NB4 (cell line): ENCODE results near the gene PDE4D.

Source experiments
- DNase-seq: peaks from one replicate; pipeline ENCODE4 v3.0.0; 2010; ENCODE audit warnings: low read depth
- H3K4me3 ChIP-seq: one replicate; pipeline ENCODE4 v1.5.1; 2011; ENCODE audit warnings: mild to moderate bottlenecking, low read depth, low read length, moderate library complexity
- MYC ChIP-seq: IDR thresholded peaks from 2 replicates; pipeline ENCODE4 v1.6.1; 2011; ENCODE audit warnings: low read depth, low read length
- POLR2A ChIP-seq: IDR thresholded peaks from 2 replicates; pipeline ENCODE4 v1.6.1; 2011; ENCODE audit warnings: mild to moderate bottlenecking; ENCODE audit not compliant: insufficient read length; ENCODE audit errors: extremely low read depth
- TF ChIP-seq, protein P1 (sequence below): IDR thresholded peaks from one replicate; pipeline ENCODE4 v1.5.1; 2012; ENCODE audit warnings: low read depth, low read length
- TF ChIP-seq, protein P2 (sequence below): IDR thresholded peaks from 2 replicates; pipeline ENCODE4 v1.6.1; 2011; ENCODE audit warnings: low read depth, low read length

PDE4D gene

DNA sequence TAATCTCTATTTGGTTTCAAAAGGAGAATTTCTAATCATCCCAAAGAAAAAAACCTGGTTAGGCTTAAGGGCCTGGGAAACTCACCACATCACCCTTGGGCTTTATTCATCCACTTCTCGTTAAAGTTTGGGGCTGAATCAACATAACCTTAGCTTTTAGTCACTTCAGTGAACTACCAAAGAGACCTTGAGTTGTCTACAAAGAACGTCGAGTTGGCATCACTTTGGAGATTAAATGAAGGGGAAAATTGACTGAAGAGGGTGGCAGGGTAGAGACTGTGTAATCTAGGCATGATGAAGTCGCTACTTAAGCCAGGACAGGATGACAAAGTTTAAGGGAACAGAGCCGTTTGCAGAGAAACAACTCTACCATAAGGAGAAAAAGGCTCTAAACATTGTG, 969.2 kb downstream of the PDE4D start:
- no peak for TF ChIP-seq POLR2A
- TF ChIP-seq, protein P1, sequence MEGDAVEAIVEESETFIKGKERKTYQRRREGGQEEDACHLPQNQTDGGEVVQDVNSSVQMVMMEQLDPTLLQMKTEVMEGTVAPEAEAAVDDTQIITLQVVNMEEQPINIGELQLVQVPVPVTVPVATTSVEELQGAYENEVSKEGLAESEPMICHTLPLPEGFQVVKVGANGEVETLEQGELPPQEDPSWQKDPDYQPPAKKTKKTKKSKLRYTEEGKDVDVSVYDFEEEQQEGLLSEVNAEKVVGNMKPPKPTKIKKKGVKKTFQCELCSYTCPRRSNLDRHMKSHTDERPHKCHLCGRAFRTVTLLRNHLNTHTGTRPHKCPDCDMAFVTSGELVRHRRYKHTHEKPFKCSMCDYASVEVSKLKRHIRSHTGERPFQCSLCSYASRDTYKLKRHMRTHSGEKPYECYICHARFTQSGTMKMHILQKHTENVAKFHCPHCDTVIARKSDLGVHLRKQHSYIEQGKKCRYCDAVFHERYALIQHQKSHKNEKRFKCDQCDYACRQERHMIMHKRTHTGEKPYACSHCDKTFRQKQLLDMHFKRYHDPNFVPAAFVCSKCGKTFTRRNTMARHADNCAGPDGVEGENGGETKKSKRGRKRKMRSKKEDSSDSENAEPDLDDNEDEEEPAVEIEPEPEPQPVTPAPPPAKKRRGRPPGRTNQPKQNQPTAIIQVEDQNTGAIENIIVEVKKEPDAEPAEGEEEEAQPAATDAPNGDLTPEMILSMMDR: no peak
- TF ChIP-seq, protein P2, sequence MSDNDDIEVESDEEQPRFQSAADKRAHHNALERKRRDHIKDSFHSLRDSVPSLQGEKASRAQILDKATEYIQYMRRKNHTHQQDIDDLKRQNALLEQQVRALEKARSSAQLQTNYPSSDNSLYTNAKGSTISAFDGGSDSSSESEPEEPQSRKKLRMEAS: no peak
- TF ChIP-seq MYC: no peak
- no peak for DNase-seq
- H3K4me3 ChIP-seq: no peak overlapping the region

DNA sequence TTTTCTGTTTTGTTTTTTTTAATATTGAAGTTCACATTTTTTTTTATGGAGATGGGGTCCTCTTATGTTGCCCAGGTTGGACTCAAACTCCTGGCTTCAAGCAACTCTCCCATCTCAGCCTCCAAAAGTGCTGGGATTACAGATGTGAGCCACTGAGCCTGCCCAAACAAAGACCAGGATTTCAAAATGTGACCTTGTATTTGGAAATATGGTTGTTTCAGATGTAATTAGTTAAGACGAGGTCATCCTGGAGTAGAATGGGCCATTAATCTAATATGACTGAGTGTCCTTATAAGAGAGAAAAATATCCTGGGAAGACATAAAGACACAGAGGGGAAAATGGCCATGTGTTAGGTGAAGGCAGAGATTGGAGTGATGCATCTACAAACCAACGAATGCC, 970.2 kb downstream of the PDE4D start:
- no peak for DNase-seq
- H3K4me3 ChIP-seq: no peak overlapping the region
- TF ChIP-seq POLR2A: no peak
- TF ChIP-seq, protein P1: no peak
- TF ChIP-seq, protein P2: no peak
- TF ChIP-seq MYC: no peak

DNA sequence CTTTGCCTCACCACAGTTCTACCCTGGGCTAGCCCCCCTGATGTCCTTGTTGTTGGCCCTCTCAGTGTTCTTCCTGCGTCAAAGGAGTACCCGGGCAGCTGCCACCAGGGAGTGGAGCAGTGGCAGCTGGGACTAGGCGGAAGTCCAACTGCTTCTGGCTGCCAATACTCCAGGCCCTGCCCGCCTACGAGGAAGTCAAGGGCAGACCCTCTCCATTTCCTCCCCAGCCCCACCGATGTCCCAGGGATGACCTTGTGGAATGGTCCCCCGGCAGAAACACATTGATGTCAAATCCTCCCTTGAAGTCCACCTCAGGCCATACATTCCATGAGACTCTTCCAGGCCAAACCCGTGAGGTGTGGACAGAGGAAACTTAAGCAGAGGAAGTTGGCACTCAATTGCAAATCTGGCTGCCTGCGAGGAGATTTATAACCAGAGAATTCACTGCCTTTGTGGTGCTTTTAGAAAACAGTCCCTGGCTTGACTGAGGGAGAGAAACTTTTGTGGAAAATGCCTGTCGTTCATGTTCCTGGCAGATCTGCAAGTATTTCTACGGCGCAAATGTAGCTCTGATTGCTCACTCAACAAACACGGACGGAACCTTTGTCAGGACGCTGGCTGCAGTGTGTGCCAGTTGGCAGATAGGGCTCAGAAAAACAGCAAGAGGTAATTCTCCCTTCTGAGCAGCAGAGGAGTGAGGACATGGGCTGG, 970.9 kb downstream of the PDE4D start:
- TF ChIP-seq POLR2A (no peak), MYC (no peak)
- TF ChIP-seq, protein P1: no peak
- TF ChIP-seq, protein P2: no peak
- DNase-seq: no peak
- H3K4me3 ChIP-seq: no peak overlapping the region

DNA sequence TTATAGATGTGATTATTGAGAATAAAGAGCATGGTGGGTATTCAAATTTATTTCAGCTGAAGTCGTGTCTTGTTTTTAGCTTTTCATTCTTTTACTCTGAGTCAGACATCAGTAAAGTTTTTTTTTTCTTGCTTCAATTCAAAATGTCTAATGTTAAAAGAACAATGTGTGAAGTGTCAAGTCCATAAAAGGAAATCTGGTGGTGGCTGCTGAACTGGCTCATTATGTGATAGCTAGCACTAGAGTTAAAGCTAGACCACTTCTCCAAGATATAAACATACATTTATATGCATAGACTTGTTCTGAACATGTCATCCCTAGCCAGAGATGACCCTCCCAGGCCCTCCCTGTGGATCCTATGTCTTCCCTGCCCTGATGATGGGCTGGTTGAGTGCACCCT, 972.4 kb downstream of the PDE4D start:
- no peak for DNase-seq

DNA sequence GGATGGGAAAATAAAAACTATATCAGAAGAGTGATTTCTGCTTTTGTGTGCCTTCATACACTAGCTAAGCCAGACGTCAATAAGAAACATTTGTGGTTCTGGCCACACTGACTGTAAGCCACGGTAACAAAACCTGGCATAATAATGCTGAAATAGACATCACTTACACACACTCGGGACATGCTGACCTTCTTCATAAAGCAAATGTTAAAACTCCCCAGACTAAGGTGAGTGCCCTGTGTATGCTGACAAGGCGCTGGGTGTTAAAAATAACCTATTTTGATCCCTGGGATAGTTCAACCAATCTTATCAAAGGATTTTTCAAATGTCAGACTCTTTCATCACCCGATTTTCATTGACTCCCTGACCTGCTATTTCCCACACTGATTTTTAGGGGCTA, 973.7 kb downstream of the PDE4D start:
- TF ChIP-seq POLR2A (no peak), MYC (no peak)
- TF ChIP-seq, protein P1: no peak
- TF ChIP-seq, protein P2: no peak
- H3K4me3 ChIP-seq: no peak overlapping the region
- no peak for DNase-seq

More for the DNA sequence above, 972.4 kb downstream of the PDE4D start:
- TF ChIP-seq, protein P2: no peak
- TF ChIP-seq, protein P1: no peak
- TF ChIP-seq POLR2A: no peak
- no peak for TF ChIP-seq MYC
- H3K4me3 ChIP-seq: no peak overlapping the region
